GM12865 (cell line): ENCODE results near the gene SORL1.
A peak's percentile ranks its signal among the peaks of the same experiment; 100 is the strongest.

Experiments used
- DNase-seq: peaks from one replicate; pipeline ENCODE4 v3.0.0; 2010; ENCODE audit warnings: low read depth
- H3K4me3 ChIP-seq: 2 replicates; pipeline ENCODE4 v1.5.1; 2011; ENCODE audit warnings: mild to moderate bottlenecking, low read depth, low read length, control low read depth
- CTCF ChIP-seq: IDR thresholded peaks from 2 replicates; pipeline ENCODE4 v1.5.1; 2011; ENCODE audit warnings: low read length, control low read depth, low read depth, inconsistent platforms; ENCODE audit not compliant: insufficient read depth; ENCODE audit errors: missing control alignments

Gene SORL1

GRCh38 chr11:121566279-121567168 is 114.4 kb downstream of the SORL1 start:
- DNase-seq = no peak
- no peak overlapping the region for H3K4me3 ChIP-seq
- TF ChIP-seq CTCF = no peak

- no peak for TF ChIP-seq CTCF
- DNase-seq = no peak
- no peak overlapping the region for H3K4me3 ChIP-seq
Observed at GRCh38 chr11:121567995-121568394, 115.9 kb downstream of the SORL1 start.

- peak overlapping the region; percentile 16; the same call in 1 of the 2 replicates for H3K4me3 ChIP-seq
- DNase-seq = peak; percentile 97
Observed at GRCh38 chr11:121569332-121570299, 117.5 kb downstream of the SORL1 start.

- no peak for TF ChIP-seq CTCF
Observed at GRCh38 chr11:121570453-121570852, 118.3 kb downstream of the SORL1 start.

GRCh38 chr11:121571506-121571905 is 119.4 kb downstream of the SORL1 start:
- DNase-seq = no peak
- no peak overlapping the region for H3K4me3 ChIP-seq
- TF ChIP-seq CTCF = no peak

More at GRCh38 chr11:121570453-121570852, 118.3 kb downstream of the SORL1 start:
- no peak for DNase-seq
- peak overlapping the region; percentile 16; the same call in 1 of the 2 replicates for H3K4me3 ChIP-seq

GRCh38 chr11:121572571-121573059 is 120.5 kb downstream of the SORL1 start:
- H3K4me3 ChIP-seq = no peak overlapping the region
- no peak for TF ChIP-seq CTCF
- DNase-seq = no peak

- no peak for TF ChIP-seq CTCF
- H3K4me3 ChIP-seq = no peak overlapping the region
- DNase-seq = no peak
Observed at GRCh38 chr11:121574801-121575200, 122.7 kb downstream of the SORL1 start.
